ENCODE data around the gene LRMDA.

The LRMDA gene

GRCh38 chr10:75801121-75801520 lies 369.7 kb downstream of the LRMDA start:
- TF ChIP-seq, protein P1, sequence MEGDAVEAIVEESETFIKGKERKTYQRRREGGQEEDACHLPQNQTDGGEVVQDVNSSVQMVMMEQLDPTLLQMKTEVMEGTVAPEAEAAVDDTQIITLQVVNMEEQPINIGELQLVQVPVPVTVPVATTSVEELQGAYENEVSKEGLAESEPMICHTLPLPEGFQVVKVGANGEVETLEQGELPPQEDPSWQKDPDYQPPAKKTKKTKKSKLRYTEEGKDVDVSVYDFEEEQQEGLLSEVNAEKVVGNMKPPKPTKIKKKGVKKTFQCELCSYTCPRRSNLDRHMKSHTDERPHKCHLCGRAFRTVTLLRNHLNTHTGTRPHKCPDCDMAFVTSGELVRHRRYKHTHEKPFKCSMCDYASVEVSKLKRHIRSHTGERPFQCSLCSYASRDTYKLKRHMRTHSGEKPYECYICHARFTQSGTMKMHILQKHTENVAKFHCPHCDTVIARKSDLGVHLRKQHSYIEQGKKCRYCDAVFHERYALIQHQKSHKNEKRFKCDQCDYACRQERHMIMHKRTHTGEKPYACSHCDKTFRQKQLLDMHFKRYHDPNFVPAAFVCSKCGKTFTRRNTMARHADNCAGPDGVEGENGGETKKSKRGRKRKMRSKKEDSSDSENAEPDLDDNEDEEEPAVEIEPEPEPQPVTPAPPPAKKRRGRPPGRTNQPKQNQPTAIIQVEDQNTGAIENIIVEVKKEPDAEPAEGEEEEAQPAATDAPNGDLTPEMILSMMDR (conservative IDR thresholded peaks at IDR 0.05; ENCODE audit: low read depth, low read length): no peak
- H3K4me3 ChIP-seq (IDR thresholded peaks at IDR 0.05; ENCODE audit: insufficient read depth, low read depth, low read length): no peak overlapping the region
- H2AFZ ChIP-seq (ENCODE audit: low read depth): no peak overlapping the region
- no peaks in the 10 kb centered on the region for H3K4me1 ChIP-seq (ENCODE audit: low read depth, poor library complexity, severe bottlenecking)
- H3K27me3 ChIP-seq (ENCODE audit: insufficient read depth, low read depth): no peaks in the 10 kb centered on the region
- no peak overlapping the region for H3K9ac ChIP-seq
- no peaks in the 10 kb centered on the region for H4K20me1 ChIP-seq (ENCODE audit: insufficient read depth)
- H3K27ac ChIP-seq: no peak overlapping the region
- no peaks in the 10 kb centered on the region for H3K79me2 ChIP-seq (ENCODE audit: insufficient read depth, low read depth)
- no peak overlapping the region for H3K4me2 ChIP-seq
- H3K36me3 ChIP-seq (ENCODE audit: insufficient read depth): no peaks in the 10 kb centered on the region

- Histone ChIP-seq H3K4me2 (no peak overlapping the region), H3K9ac (no peak overlapping the region), H4K20me1 (ENCODE audit: insufficient read depth) (no peaks in the 10 kb centered on the region), H3K36me3 (ENCODE audit: insufficient read depth) (no peaks in the 10 kb centered on the region), H2AFZ (ENCODE audit: low read depth) (no peak overlapping the region), H3K4me3 (IDR thresholded peaks at IDR 0.05; ENCODE audit: insufficient read depth, low read depth, low read length) (no peak overlapping the region), H3K4me1 (ENCODE audit: low read depth, poor library complexity, severe bottlenecking) (no peaks in the 10 kb centered on the region), H3K27ac (no peak overlapping the region), H3K27me3 (ENCODE audit: insufficient read depth, low read depth) (no peaks in the 10 kb centered on the region), H3K79me2 (ENCODE audit: insufficient read depth, low read depth) (no peaks in the 10 kb centered on the region)
- TF ChIP-seq, protein P1 (conservative IDR thresholded peaks at IDR 0.05; ENCODE audit: low read depth, low read length): no peak
These were observed 370.2 kb downstream of the LRMDA start for GRCh38 chr10:75801661-75802060.

GRCh38 chr10:75803121-75803520 lies 371.7 kb downstream of the LRMDA start:
- Histone ChIP-seq H3K4me2 (no peak overlapping the region), H3K9ac (no peak overlapping the region), H3K27ac (no peak overlapping the region), H2AFZ (ENCODE audit: low read depth) (no peak overlapping the region), H3K4me1 (ENCODE audit: low read depth, poor library complexity, severe bottlenecking) (no peaks in the 10 kb centered on the region), H3K4me3 (IDR thresholded peaks at IDR 0.05; ENCODE audit: insufficient read depth, low read depth, low read length) (no peak overlapping the region), H3K27me3 (ENCODE audit: insufficient read depth, low read depth) (no peaks in the 10 kb centered on the region), H3K79me2 (ENCODE audit: insufficient read depth, low read depth) (no peaks in the 10 kb centered on the region), H4K20me1 (ENCODE audit: insufficient read depth) (no peaks in the 10 kb centered on the region), H3K36me3 (ENCODE audit: insufficient read depth) (no peaks in the 10 kb centered on the region)
- TF ChIP-seq, protein P1 (conservative IDR thresholded peaks at IDR 0.05; ENCODE audit: low read depth, low read length): no peak

DNA sequence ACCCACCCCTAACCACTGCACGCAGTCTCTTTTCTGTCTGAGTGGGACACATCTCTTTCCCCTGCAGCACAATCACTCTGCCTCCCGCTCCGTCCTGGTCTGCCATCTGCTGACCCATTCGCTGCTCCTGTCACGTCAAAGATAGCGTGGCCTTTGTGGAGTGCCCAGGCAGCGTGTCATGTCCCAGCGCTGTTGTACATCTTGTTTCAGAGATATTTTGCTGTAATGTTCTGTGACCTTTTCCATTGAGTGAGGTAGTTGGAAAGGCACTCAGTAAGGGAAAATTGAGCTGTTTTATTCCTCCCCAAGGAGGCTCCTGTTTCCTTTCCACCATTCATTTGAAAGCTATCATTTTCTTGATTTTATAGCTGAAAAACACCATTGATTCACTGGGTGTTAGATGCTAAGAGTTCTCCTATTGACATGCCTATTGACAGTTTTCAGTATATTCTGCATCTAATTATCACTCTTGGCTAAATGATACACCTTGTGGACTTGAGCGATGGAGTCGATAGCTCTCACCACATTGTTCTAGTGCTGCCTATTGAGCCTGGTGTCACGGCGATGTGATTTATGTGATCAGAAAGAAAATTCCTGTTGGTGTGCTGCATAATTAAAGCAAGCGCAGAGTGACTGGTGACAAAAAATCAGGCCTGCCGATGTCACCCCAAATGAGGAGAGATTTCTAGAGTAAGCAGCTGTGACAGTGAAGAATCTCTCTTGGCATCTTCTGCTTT lies 372.6 kb downstream of the LRMDA start:
- H3K4me2 ChIP-seq: no peak overlapping the region
- H3K4me1 ChIP-seq (ENCODE audit: low read depth, poor library complexity, severe bottlenecking): no peaks in the 10 kb centered on the region
- H3K79me2 ChIP-seq (ENCODE audit: insufficient read depth, low read depth): no peaks in the 10 kb centered on the region
- H3K36me3 ChIP-seq (ENCODE audit: insufficient read depth): no peaks in the 10 kb centered on the region
- H3K27me3 ChIP-seq (ENCODE audit: insufficient read depth, low read depth): no peaks in the 10 kb centered on the region
- TF ChIP-seq, protein P1 (conservative IDR thresholded peaks at IDR 0.05; ENCODE audit: low read depth, low read length): no peak
- no peaks in the 10 kb centered on the region for H4K20me1 ChIP-seq (ENCODE audit: insufficient read depth)
- no peak overlapping the region for H3K9ac ChIP-seq
- no peak overlapping the region for H2AFZ ChIP-seq (ENCODE audit: low read depth)
- no peak overlapping the region for H3K4me3 ChIP-seq (IDR thresholded peaks at IDR 0.05; ENCODE audit: insufficient read depth, low read depth, low read length)
- no peak overlapping the region for H3K27ac ChIP-seq
